HepG2 (cell line): Measurements from ENCODE around the gene TFEB. TPM values are rescaled to one million over a fixed set of nuclear protein-coding genes. Genes with fewer than 3 reads are reported as not detected.

Experiments
- ATF7-NPFF ChIP-seq: sonication (generic); formaldehyde crosslinking; IDR thresholded peaks from 2 replicates; pipeline ENCODE4 v1.8.1; 2023; ENCODE audit warnings: mild to moderate bottlenecking, low read depth, missing genetic modification reagents, moderate library complexity
- CENPX ChIP-seq: sonication (generic); formaldehyde crosslinking; IDR thresholded peaks from 2 replicates; pipeline ENCODE4 v1.9.0; 2021; ENCODE audit warnings: mild to moderate bottlenecking, missing genetic modification reagents, moderate library complexity
- CREB1 ChIP-seq, 2 experiments: fragments of 450-650 bp in 1 of 2; IDR thresholded peaks; 2 replicates each; pipeline ENCODE4 v1.6.1; 2016 to 2017; ENCODE audit warnings: control low read depth in 1 of 2, mild to moderate bottlenecking in 1 of 2, missing compliant biosample characterization in 1 of 2, missing genetic modification characterization in 1 of 2
- ETV5 ChIP-seq: IDR thresholded peaks from 2 replicates; pipeline ENCODE4 v1.6.1; 2018; ENCODE audit warnings: missing biosample characterization, missing genetic modification reagents, inconsistent platforms, borderline replicate concordance
- FUBP1 ChIP-seq: sonication (generic); formaldehyde crosslinking; IDR thresholded peaks from 2 replicates; pipeline ENCODE4 v1.5.1; 2020; ENCODE audit warnings: missing genetic modification reagents, mild to moderate bottlenecking, borderline replicate concordance
- GATAD2A ChIP-seq: IDR thresholded peaks from 2 replicates; pipeline ENCODE4 v1.6.1; 2016
- HOXA5 ChIP-seq: sonication (generic); formaldehyde crosslinking; IDR thresholded peaks from 2 replicates; pipeline ENCODE4 v1.4.0; 2020; ENCODE audit warnings: missing genetic modification reagents
- MLLT10 ChIP-seq: sonication (generic); formaldehyde crosslinking; IDR thresholded peaks from 2 replicates; pipeline ENCODE4 v1.4.0; 2020; ENCODE audit warnings: missing genetic modification reagents
- MTF1 ChIP-seq: sonication (generic); formaldehyde crosslinking; IDR thresholded peaks from 2 replicates; pipeline ENCODE4 v1.5.0; 2020; ENCODE audit warnings: missing genetic modification reagents
- NR2F2 ChIP-seq: IDR thresholded peaks from 2 replicates; pipeline ENCODE4 v1.6.1; 2012; ENCODE audit warnings: low read depth, inconsistent platforms, borderline replicate concordance
- PATZ1 ChIP-seq: sonication (generic); formaldehyde crosslinking; IDR thresholded peaks from 2 replicates; pipeline ENCODE4 v1.4.0; 2020; ENCODE audit warnings: missing genetic modification reagents
- SMARCC2 ChIP-seq: fragments of 450-650 bp; IDR thresholded peaks from 2 replicates; pipeline ENCODE4 v1.6.1; 2017; ENCODE audit warnings: antibody characterized with exemption, mild to moderate bottlenecking
- TAF1 ChIP-seq: sonication (generic); formaldehyde crosslinking; IDR thresholded peaks from 2 replicates; pipeline ENCODE4 v1.4.0; 2020; ENCODE audit warnings: missing genetic modification reagents
- ZBTB3 ChIP-seq: sonication (generic); formaldehyde crosslinking; IDR thresholded peaks from 2 replicates; pipeline ENCODE4 v1.4.0; 2020; ENCODE audit warnings: low read depth, mild to moderate bottlenecking, moderate library complexity, missing genetic modification reagents, borderline replicate concordance
- ZKSCAN1 ChIP-seq: fragments of 150-350 bp; IDR thresholded peaks from 2 replicates; pipeline ENCODE4 v1.6.1; 2014; ENCODE audit warnings: low read length
- ZNF563 ChIP-seq: sonication (generic); formaldehyde crosslinking; IDR thresholded peaks from 2 replicates; pipeline ENCODE4 v1.8.0; 2022; ENCODE audit warnings: mild to moderate bottlenecking, moderate library complexity, missing genetic modification reagents
- ZNF605 ChIP-seq: sonication (generic); formaldehyde crosslinking; IDR thresholded peaks from 2 replicates; pipeline ENCODE4 v1.8.0; 2022; ENCODE audit warnings: mild to moderate bottlenecking, missing genetic modification reagents
- ZNF646 ChIP-seq: sonication (generic); formaldehyde crosslinking; IDR thresholded peaks from 2 replicates; pipeline ENCODE4 v1.9.0; 2021; ENCODE audit warnings: mild to moderate bottlenecking, missing genetic modification reagents
- polyA plus RNA-seq, 8 experiments: library from polyadenylated mRNA; depleted of rRNA in 3 of 8; stranded (reverse) in 7 of 8; unstranded in 1 of 8; fragments of >200 nt; fragmentation: Illumina TruSeq in 4 of 8; extraction: Trizol in 4 of 8; gene quantifications; 2 replicates each; pipeline versions ENCODE4 v1.2.1 to v1.2.3, GENCODE V29; 2011 to 2016; ENCODE audit warnings: low read depth in 4 of 8, missing spikeins in 1 of 8, mixed read lengths in 1 of 8; ENCODE audit not compliant: insufficient read depth in 1 of 8
- total RNA-seq, 5 experiments: library from RNA; depleted of rRNA; stranded (reverse); fragments of >200 nt; fragmentation: Illumina TruSeq; extraction: Trizol; gene quantifications; 2 replicates each; pipeline ENCODE4 v1.2.3, GENCODE V29; 2016; ENCODE audit warnings: low read depth in 1 of 5

The TFEB gene
- total and polyA plus RNA-seq, 2 of the 13 experiments (the other 11 are each of a cell fraction or from before 2014, with no cell fraction given), result 13.3 to 18.7 TPM

- no peak for TF ChIP-seq FUBP1
- TF ChIP-seq MTF1 (CRISPR knock-in tag), result no peak
- 0 out of 2 replicates have a peak, but pooled peaks have one; percentile 19 for TF ChIP-seq TAF1 (CRISPR knock-in tag)
- TF ChIP-seq ATF7-NPFF (CRISPR knock-in tag), result no peak
- peak; percentile 58 for TF ChIP-seq PATZ1
- TF ChIP-seq ZNF563 (CRISPR knock-in tag), result peak; percentile 47; the same call in 1 of the 2 replicates
- TF ChIP-seq CENPX, result no peak
- no peak for TF ChIP-seq ZKSCAN1
- peak; percentile 37; the same call in 1 of the 2 replicates for TF ChIP-seq NR2F2
- TF ChIP-seq ETV5 (CRISPR knock-in tag), result peak; percentile 67; the same call in 1 of the 2 replicates
- no peak for TF ChIP-seq CREB1 (IDR thresholded peaks at IDR 0.05)
- TF ChIP-seq CREB1 (CRISPR knock-in tag; IDR thresholded peaks at IDR 0.05), result peak; percentile 75
- TF ChIP-seq SMARCC2, result no peak
- peak; percentile 89 for TF ChIP-seq GATAD2A
- 0 out of 2 replicates have a peak, but pooled peaks have one; percentile 25 for TF ChIP-seq ZNF646 (CRISPR knock-in tag)
- no peak for TF ChIP-seq HOXA5 (CRISPR knock-in tag)
- no peak for TF ChIP-seq MLLT10
- no peak for TF ChIP-seq ZBTB3 (CRISPR knock-in tag)
- peak; percentile 69 for TF ChIP-seq ZNF605 (CRISPR knock-in tag)
Observed at GRCh38 chr6:41741625-41742490, 6.5 kb upstream of the TFEB start (continued).
